Measurements from ENCODE around the gene MYL4.

The MYL4 gene

DNA sequence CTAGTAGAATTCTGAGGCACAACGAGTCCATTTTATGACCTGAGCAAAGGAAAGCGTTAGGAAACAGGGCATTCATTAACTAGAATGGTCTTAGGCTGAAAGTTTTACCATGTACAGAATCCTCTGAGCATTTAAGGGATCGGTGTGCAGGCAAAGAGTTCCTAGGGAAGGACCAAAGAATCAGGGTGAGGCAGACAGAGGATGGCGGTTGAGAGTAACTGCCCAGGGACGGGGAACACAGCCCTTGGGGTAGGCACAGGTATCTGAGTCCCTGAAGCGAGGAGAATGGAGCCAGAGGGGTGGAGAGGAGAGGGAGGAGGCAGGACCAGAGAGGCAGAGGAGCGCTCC lies 30.4 kb downstream of the MYL4 start:
- DNase-seq (ENCODE audit: low read depth, low spot score) = no peak
- H3K27ac ChIP-seq = peak overlapping the region; percentile 87

DNA sequence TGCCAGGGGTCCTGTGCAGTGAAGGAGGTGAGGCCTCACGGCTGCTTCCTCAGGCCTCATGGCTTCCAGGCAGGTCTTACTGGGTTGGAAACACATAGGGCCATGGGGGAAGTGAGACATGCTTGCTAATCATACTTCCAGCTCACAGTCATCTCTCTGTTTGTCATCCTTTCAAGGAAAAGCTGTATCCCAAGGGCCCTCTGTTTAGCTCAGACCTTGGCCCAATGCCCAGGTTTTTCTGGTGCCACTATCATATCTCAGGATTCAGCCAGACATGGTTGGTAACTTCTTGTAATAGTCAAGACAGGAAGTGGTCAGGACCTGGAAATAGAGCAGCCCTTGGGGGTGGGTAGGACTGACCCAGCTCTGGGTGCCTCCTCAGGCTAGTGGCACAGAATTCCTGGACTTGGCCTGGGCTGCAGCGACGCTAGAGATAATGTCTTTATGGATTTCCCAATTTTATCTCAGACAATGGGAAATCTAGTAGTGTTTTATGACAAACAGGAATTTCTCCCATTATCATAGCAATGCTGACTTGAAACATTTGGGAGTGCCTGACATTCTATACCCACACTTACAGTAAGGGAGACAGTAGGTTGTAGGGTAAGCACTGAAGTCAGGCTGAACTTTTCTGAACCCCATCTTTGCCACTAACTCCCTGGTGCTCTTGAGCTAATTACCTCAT lies 31.0 kb downstream of the MYL4 start:
- peak overlapping the region; percentile 87 for H3K27ac ChIP-seq
- DNase-seq (ENCODE audit: low read depth, low spot score) = peak; percentile 85

DNA sequence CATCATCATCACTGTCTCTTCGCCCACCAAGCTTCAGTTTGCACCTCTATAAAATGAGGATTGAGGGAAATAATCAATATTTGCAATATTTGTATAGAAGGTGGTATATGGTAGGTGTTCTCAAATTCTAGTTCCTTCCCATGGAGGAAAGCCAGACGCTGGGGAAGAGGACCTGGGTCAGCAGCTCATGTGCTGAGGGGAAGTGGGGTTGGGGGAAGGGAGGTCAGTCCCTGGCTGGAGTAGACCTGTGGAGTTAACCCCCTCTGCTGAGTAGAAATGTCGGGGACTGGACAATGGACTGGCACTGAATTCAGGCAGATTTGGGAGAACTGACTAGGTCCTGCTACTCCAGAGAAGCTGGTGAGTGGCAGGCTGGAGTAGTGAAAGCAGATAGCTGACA lies 31.7 kb downstream of the MYL4 start:
- no peak for DNase-seq (ENCODE audit: low read depth, low spot score)
- H3K27ac ChIP-seq = peak overlapping the region; percentile 87

DNA sequence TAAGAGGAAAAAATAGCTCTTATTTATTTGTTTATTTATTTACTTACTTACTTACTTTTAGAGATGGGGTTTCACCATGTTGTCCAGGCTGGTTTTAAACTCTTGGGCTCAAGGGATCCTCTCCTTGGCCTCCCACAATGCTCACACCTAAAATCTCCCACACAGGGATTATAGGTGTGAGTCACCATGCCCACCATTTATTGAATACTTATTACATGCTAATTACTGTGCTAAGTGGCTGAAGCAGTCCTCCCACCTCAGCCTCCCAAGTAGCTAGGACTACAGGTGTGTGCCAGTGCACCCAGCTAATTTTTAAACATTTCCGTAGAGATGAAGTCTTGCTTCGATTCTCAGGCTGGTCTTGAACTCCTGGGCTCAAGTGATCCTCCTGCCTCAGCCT lies 33.5 kb downstream of the MYL4 start:
- DNase-seq (ENCODE audit: low read depth, low spot score) = no peak
- H3K27ac ChIP-seq = no peak overlapping the region

DNA sequence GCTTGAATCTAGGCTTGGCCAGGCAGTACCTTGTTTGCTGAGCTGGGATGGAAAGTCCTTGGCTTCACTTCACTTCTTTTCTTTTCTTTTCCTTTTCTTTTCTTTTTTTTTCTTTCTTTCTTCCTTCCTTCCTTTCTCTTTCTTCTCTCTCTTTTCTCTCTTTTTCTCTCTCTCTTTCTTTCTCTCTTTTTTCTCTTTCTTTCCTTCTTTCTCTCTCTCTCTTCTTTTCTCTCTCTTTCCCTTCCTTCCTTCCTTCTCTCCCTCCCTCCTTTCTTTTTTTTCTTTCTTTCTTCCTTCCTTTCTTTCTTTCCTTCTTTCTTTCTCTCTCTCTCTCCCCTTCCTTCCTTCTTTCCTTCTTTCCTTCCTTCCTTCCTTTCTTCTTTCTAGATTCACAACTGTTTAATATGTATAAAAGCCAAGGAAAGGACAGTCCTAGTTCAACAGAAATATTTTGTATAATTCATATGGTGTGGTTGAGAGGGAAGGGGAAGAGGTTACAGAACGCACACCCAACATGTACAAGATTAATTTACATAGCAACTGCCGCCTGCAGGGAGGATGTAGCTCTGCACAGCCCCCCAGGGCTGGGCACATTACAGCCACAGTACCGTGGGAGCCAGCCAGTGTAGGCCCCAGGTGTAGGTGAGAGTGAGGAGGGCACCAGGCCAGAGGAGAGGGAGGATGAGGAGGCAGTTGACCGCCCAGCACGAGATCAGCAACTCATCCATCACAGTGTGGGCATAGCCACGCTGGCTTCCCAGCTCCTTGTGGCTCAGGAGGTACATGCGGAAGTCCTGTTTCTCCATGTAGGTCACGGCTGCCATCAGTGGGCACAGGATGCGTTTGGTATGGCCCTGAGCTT lies 34.8 kb downstream of the MYL4 start:
- no peak for DNase-seq (ENCODE audit: low read depth, low spot score)
- H3K27ac ChIP-seq = no peak overlapping the region

DNA sequence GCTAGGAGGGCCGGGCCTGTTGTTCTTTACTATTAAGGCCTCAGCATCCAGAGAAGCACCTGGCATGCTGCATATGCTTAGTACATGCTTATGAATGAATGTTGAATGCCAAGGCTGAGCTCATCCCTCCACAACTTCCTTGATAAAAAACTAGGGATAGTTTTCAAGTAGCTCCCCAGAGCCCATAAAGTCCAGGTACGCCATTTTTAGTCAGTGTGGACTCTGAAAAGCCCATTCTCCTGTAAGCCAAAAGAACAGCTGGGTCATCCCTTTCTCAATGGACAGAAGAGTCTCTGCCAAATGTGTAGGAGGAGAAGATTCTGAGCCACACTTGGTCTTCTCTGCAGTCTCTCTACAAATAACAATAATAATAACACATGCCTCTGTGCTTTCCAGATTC lies 35.5 kb downstream of the MYL4 start:
- DNase-seq (ENCODE audit: low read depth, low spot score) = no peak
- H3K27ac ChIP-seq = no peak overlapping the region

DNA sequence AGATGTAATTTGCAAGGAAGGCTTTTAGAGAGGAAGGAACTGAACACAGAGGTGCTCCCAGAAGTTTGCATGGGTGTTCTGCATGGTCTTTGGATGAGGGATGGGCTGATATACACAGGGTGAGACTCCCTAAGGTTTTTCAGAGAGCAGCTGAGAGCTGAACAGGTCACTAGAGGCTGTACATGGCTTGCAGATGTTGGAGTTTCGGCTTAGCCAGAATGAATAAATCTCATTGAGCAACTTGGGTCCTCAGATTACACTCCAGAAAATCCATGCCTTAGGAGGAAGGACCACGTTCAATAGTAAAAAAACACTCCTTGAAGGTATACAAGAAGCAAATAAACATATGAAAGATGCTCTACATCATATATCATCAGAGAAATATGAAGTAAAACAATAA lies 37.0 kb downstream of the MYL4 start:
- DNase-seq (ENCODE audit: low read depth, low spot score) = no peak
- H3K27ac ChIP-seq = no peak overlapping the region

DNA sequence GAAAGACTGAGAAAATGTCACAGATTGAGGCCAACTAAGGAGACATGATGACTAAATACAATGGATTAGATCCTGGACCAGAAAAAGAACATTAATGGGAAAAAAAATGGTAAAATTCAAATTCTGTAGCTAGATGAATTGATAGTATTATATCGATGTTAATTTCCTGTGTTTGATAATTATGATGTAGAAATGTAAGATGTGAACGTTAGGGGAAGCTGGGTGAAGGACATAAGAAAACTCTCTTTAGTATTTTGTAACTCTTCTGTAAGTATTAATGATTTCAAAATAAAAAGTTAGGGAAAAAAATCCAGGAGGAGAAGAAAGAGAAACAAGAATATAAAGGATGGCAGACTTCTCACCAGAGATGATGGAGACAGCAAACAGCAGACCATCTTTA lies 41.7 kb downstream of the MYL4 start:
- DNase-seq (ENCODE audit: low read depth, low spot score) = no peak
- H3K27ac ChIP-seq = no peak overlapping the region

DNA sequence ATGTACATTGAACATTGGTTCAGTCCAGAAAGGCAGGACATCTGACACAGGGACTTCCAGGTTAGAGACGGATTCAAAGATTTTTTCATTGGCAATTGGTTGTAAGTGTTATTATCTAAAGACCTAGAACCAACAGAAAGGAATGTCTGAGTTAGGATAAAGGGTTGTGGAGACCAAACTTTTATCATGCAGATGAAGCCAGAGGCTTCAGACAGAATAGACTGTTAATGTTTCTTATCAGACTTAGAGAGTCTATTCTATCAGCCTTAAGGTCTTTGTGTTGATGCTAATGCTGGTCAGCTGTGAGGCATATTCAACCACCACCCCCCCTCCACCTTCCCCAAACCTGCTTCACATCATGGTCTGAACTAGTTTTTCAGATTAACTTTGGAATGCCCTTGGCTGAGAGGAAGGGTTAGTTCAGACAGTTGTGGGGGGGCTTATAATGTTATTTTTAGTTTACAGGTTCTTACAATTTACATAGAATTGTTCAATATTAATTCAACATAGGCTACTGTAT lies 42.3 kb downstream of the MYL4 start:
- no peak for DNase-seq (ENCODE audit: low read depth, low spot score)
- no peak overlapping the region for H3K27ac ChIP-seq

DNA sequence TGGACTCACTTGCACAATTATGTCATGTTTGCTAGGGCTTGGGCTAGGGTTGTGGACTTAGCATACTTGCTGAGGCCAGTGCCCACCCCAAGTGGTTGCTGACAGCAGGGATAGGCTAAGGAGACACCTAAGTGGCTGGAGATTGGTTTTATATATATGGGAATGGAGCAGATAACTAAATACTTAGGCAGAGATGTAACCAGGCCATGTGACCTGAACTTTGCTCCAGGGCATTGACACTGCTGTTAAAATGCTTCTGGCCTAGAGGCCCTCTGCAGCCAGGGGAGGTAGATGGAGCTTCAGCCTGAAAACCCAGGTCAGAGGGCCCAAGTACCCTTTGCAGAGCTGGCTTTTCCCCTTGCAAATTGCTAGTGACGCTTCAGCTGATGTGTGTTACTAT lies 43.1 kb downstream of the MYL4 start:
- H3K27ac ChIP-seq = no peak overlapping the region
- DNase-seq (ENCODE audit: low read depth, low spot score) = no peak

DNA sequence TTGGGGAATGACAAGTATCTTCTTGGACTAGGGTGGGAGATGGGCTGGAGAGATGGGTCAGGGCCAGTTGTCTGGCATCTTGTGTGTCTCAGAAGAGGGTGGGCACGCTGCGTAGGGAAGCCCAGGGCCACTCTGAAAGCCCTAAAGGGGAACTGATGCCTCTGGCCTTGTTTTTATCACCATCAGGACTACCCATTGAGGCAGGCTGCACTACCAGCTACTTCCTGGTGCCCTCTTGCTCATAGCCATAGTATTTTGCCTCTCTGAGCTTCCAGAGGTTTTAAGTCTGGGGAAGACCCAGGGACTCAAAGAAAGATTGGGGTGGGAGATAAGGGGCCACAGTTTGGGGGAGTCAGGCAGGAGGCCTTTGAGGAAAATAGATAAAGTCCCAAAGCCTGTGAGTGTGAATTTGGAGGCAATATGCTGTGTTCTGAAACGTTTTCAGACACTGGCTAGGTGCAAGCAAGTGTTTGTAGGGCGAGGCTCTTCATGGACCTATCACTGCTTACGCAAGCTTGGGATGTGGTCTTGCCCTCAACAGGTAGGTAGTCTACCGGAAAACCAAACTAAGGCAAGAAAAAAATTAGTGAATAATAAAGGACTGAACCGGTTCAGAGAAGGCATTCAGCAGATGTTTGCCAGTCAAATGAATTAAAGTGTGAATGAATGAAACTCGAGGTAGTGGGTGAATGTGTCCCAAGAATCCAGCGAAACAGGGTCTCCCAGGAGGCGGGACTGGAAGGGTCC lies 43.8 kb downstream of the MYL4 start:
- DNase-seq (ENCODE audit: low read depth, low spot score) = no peak
- no peak overlapping the region for H3K27ac ChIP-seq

DNA sequence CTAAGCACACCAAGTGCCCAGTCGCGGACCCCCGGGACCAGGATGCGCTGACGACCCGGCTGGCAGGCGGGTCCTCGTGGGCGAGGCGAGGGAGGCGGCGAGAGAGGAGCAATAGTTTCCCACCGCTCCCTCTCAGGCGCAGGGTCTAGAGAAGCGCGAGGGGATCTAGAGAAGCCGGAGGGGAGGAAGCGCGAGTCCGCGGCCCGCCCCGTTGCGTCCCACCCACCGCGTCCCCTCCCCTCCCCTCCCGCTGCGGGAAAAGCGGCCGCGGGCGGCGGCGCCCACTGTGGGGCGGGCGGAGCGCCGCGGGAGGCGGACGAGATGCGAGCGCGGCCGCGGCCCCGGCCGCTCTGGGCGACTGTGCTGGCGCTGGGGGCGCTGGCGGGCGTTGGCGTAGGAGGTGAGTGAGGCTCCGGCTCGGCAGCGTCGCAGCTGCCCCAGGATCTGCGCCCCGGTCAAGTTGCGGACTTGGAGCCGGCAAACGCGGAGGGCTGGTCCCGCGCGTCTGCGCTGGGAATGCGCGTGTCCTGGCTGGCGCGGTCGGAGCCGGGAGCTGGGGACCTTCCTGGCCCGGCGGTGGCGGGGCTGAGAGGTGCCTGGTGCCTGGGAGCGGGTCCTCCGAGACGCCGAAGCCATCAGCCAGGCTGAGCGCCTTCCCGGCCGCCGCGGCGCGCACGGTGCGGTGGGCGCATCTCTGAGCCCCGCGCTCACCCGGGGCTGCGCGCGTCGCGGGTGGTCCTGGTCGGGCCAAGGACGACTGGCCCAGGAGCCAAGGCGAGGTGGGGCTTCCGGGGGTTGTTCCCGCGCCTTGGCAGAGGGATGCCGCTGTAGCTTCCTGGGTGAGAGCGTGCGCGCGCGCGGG lies 44.6 kb downstream of the MYL4 start, which contains the start of gene ITGB3:
ITGB3 (plus strand) TSS at position 287 of the 862 bp plus-strand sequence; CDS start at position 322, 35 bp downstream.
- no peak for DNase-seq (ENCODE audit: low read depth, low spot score)
- H3K27ac ChIP-seq = no peak within 1 kb of the TSS

DNA sequence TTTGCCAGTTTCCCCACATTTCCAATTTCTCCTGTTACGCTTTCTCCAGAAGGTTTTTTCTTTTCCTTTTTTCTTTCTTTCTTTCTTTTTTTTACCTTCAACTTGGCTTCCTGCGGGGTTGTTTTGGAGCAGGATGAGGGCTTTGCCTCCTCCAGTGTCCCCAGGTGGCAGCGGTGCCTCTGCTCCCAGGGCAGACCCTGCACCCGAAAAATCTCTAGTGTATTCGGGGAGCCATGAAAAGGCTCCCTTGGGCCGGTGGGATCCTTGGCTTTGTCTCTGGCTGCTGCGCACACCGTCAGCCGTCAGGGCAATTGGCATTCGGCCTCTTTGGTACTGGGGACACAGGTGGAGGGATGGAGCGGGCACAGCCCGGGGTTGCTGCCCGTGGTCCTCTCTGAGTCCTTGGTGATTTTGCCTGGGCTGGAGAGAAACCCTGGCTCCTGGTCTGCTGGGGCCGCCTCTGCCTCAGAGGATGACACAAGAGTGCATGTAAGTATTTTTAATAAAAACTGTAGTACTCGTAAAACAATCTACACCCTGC lies 45.3 kb downstream of the MYL4 start:
- DNase-seq (ENCODE audit: low read depth, low spot score) = no peak
- no peak overlapping the region for H3K27ac ChIP-seq

DNA sequence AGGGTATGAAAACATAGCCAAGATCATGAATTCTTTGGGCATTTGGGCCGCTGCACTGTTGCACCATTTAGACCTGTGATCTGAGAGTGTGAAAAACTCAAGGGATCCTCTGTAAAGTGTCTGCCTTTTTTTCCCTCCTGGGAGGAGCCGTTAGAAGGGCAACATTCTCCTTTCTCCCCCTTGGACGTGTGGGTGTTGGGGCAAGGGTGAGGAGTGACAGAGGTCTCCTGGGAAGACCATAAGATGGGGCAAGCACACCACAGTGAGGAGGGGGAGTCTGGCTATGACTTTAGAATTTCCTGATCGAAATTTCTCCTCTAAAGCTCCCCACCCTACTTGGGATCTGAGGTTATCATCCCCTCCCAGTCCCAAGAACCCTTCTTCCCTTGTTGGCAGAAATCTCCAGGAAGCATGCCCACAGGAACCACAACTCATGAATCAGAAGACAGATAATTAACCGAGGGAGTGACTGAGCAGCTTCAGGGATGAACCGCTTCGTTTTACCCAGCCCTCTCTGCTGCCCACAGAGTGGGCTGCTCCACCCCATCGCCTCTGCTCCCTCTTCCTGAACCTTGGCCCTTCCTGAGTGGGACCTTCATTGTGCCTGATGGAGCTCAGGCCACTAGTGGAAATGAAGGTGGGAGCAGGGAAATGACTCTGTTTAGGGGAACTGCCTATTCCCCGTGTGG lies 48.6 kb downstream of the MYL4 start:
- H3K27ac ChIP-seq = no peak overlapping the region
- no peak for DNase-seq (ENCODE audit: low read depth, low spot score)

DNA sequence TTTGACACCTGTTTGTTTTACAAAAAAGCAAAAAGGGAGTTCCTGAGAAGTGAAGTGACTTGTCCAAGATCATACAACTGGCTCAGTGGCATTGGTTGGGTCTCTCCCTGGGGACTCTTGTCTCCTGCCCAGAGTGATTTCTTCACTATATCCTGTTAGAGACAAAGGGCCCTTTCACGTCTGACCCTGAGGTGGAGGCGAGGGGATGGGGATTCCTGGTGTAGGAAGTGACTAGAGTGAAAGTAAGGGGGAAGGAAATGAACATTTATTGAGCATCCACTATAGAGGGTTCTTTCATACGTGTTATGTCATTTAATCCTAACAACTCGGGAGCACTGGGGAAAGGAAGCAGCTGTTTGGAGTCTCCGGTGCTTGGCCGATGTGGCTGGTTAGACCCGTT lies 53.4 kb downstream of the MYL4 start:
- DNase-seq (ENCODE audit: low read depth, low spot score) = no peak

DNA sequence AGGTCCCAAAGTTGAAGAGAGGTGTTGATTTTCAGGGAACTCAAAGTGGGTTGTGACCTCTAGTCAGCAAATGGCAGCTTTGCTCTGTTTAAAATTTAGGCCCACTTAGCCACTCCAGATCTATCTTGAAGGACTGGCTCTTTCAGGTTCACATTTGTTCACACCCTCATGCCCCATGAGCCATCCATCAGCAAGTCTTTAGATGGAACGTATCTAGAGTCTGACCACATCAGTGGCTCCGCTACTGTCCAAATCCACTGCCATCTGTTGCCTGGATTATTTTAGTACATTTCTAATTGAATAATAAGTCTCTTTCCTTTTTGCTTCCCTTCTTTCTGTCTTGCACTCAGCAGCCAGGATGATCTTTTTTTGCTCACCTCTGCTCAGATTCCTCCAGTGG lies 55.0 kb downstream of the MYL4 start:
- H3K27ac ChIP-seq = no peak overlapping the region
- DNase-seq (ENCODE audit: low read depth, low spot score) = no peak

More for the DNA sequence above, 53.4 kb downstream of the MYL4 start:
- H3K27ac ChIP-seq = no peak overlapping the region

DNA sequence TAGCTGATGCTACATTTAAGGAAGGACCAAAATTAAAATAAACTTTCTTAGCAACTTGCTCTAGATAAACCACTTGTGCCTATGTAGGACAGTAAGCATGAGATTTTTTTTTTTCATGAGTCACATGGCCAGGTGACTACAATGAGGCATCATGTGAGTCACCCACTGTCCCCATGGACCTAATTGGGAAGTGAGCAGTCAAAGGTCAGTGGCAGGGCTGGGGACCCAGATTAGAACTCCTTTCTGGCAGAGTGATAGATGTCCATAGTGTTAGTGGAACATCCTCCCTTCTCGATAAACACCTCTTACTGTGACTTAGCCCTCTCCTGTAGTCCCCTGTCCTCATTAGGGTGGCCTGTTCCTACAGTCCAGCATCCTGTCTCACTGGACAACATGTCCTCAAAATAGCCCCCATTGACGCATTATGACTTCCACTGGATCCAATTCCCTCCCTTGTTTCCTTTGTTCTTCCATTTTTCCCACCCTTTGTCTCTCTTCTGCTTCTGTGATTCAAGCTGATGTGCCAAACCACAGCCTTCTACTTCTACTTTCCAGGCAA lies 56.9 kb downstream of the MYL4 start:
- no peak overlapping the region for H3K27ac ChIP-seq
- DNase-seq (ENCODE audit: low read depth, low spot score) = no peak

DNA sequence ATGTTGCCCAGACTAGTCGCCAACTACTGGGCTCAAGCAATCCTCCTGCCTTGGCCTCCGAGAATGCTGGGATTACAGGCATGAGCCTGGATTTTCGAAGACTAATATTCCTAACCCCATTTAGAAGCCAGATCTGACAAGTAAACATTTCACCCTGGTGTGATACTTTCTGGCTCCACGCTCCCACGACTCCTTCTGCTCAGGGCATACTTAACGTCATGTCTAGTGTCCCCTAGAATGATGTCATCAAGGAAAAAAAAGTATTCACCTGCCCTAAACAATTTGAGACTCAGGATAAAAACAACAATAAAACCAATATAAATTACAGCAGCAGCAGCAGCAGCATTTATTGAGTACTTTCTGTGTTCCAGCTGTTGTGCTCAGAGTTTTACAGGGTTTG lies 57.6 kb downstream of the MYL4 start:
- no peak for DNase-seq (ENCODE audit: low read depth, low spot score)
- no peak overlapping the region for H3K27ac ChIP-seq

DNA sequence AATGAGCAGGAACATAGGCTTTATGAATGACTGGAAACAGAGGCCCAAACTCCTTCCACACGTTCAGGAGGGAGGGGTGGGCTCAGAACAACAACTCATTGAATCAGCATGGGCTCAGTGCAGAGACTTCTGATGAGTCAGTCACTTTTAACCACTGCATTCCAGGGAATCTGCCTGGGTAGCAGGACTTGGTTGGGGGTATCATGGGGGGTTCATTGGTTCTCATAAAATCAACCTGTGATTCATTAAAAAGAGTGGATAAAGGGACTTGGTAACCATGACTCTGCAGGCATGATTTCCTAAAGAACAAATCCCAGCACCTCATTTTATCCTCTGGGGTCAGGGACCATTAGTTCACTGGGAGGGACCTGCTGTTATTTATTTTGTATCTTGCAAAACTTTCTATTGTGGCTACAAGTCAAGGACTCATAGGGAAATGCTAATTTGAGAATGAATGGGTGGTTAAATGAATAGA lies 58.2 kb downstream of the MYL4 start:
- no peak for DNase-seq (ENCODE audit: low read depth, low spot score)
- no peak overlapping the region for H3K27ac ChIP-seq
